ENCODE data around the gene FOXM1. TPM values are rescaled to one million over a fixed set of nuclear protein-coding genes. Genes with fewer than 3 reads are reported as not detected.
A peak's percentile ranks its signal among the peaks of the same experiment; 100 is the strongest.

Gene FOXM1
- total RNA-seq, 4 donors from 2014 or later, result 1.3 to 1.7 TPM; not detected in 2

- H3K36me3 ChIP-seq, result peaks cover 0 to 93% of the 10 kb centered on the region in 2 donors
- no peaks in the 10 kb centered on the region for H3K27me3 ChIP-seq
- peaks cover 0 to 2% (median 0%) of the 10 kb centered on the region in 3 donors for H3K4me1 ChIP-seq
- no peaks in the 10 kb centered on the region for H3K9me3 ChIP-seq
- ATAC-seq, result no peak
- no peak overlapping the region for H3K4me3 ChIP-seq
- WGBS, 2 donors (ENCODE audit: low coverage in 1 of 2), result 89% methylated on average over 3 of the region's 9 CpGs; no CpG with 5 or more reads in 1 of the 2 donors
- no peak overlapping the region for H3K27ac ChIP-seq
- TF ChIP-seq CTCF (IDR thresholded peaks at IDR 0.05) (no peak), POLR2A (IDR thresholded peaks at IDR 0.05) (no peak), EP300 (IDR thresholded peaks at IDR 0.05) (no peak), POLR2AphosphoS5 (IDR thresholded peaks at IDR 0.05) (no peak)
Measured at GRCh38 chr12:2820432-2820831, 56.5 kb downstream of the FOXM1 start.

DNA sequence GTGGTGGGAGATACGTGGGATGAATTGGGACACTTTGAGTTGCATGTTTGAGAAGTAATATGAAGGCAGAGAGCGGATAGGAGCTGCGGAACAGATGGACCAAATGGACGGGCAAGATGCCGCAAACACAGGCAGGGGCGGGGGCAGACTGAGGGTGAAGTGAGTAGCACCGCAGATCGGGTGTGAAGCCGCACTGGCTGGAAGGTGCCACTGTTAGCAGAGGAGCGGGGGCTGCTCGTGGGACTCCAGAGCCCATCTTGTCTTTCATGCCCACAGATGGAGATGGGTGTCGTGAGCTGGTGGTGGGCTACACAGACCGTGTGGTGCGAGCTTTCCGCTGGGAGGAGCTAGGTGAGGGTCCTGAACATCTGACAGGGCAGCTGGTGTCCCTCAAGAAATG lies 57.2 kb downstream of the FOXM1 start:
- no peak for ATAC-seq
- H3K27ac ChIP-seq, result no peak overlapping the region
- no peaks in the 10 kb centered on the region for H3K9me3 ChIP-seq
- WGBS, 2 donors (ENCODE audit: low coverage in 1 of 2), result 89 to 91% methylated on average over 10 to 11 of the region's 15 CpGs
- TF ChIP-seq POLR2AphosphoS5 (IDR thresholded peaks at IDR 0.05), result no peak
- TF ChIP-seq EP300 (IDR thresholded peaks at IDR 0.05), result no peak
- no peaks in the 10 kb centered on the region for H3K27me3 ChIP-seq
- H3K4me1 ChIP-seq, result peaks cover 0 to 9% (median 0%) of the 10 kb centered on the region in 3 donors
- no peak overlapping the region for H3K4me3 ChIP-seq
- H3K36me3 ChIP-seq, result peaks cover 0 to 90% of the 10 kb centered on the region in 2 donors

DNA sequence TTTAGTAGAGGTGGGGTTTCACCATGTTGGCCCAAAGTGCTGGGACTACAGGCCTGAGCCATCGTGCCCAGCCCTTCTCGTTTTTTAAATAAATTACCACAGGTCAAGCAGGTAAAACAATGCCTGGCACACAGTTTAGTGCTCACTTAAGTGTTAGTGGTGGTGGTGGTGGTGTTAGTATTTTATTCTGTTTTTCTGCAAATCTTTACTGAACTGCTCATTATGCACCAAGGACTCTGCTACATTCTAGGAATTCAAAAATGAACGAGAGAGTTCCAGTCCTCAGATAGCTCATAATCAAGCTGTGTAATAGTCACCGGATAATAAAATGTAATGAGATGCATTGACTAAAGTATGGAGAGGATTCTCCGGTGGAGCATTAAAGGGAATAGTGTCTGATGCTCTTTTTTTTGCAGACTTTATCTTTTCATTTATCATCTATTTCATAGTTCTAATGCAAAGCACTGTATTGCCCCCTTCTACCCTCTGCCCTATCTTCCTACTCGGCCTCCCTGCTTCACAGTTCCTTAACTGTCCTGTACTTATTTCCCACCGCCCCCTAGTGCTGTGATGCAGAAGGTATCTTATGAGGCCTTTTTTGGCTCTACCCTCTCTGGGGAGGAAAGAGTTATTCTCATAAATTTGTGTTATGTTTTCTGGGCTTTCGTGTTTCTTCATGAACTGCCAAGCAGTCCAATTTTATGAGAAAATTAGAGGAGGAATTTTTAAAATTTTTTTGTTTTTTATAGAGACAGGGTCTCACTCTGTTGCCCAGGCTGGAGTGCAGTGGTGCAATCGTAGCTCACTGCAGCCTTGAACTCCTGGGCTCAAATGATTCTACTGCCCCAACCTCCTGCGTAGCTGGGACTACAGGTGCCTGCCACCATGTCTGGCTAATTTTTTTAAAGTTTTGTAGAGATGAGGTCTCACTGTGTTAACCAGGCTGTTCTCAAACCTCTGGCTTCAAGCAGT lies 63.5 kb downstream of the FOXM1 start:
- H3K27me3 ChIP-seq, result no peaks in the 10 kb centered on the region
- TF ChIP-seq CTCF (IDR thresholded peaks at IDR 0.05) (peak in 3 of 4 experiments; percentile 57 to 65 (median 59)), POLR2AphosphoS5 (IDR thresholded peaks at IDR 0.05) (no peak)
- H3K4me3 ChIP-seq, result peak overlapping the region; percentile 68 to 74
- ATAC-seq, result peak; percentile 0
- H3K4me1 ChIP-seq, result peaks cover 0 to 35% (median 13%) of the 10 kb centered on the region in 3 donors
- peaks cover 0 to 29% of the 10 kb centered on the region in 2 donors for H3K36me3 ChIP-seq
- 10 to 13% methylated on average over 9 to 10 of the region's 10 CpGs for WGBS, 2 donors (ENCODE audit: low coverage in 1 of 2)
- H3K9me3 ChIP-seq, result no peaks in the 10 kb centered on the region
- H3K27ac ChIP-seq, result peak overlapping the region; percentile 61 to 97 (median 91)

- H3K27me3 ChIP-seq, result no peaks in the 10 kb centered on the region
- peaks cover 0 to 35% (median 13%) of the 10 kb centered on the region in 3 donors for H3K4me1 ChIP-seq
- peak; percentile 98 for ATAC-seq
- peak within 1 kb of the TSS; percentile 68 to 74 for H3K4me3 ChIP-seq
- peak; percentile 52 to 77 for TF ChIP-seq POLR2A (IDR thresholded peaks at IDR 0.05)
- peak in 1 of 4 experiments; percentile 17 for TF ChIP-seq CTCF (IDR thresholded peaks at IDR 0.05)
- TF ChIP-seq POLR2AphosphoS5 (IDR thresholded peaks at IDR 0.05), result peak; percentile 88
- no peak for TF ChIP-seq EP300 (IDR thresholded peaks at IDR 0.05)
- H3K9me3 ChIP-seq, result no peaks in the 10 kb centered on the region
- 0 to 1% methylated on average over 3 to 13 of the region's 48 CpGs for WGBS, 2 donors (ENCODE audit: low coverage in 1 of 2)
- peaks cover 0 to 19% of the 10 kb centered on the region in 2 donors for H3K36me3 ChIP-seq
- peak within 1 kb of the TSS; percentile 61 to 97 (median 91) for H3K27ac ChIP-seq
Measured at GRCh38 chr12:2812290-2813213, 64.4 kb downstream of the FOXM1 start, which contains the start of gene ITFG2. Gene ITFG2 (plus strand): TSS chr12:2812668. CDS start chr12:2812761, 93 bp downstream.

DNA sequence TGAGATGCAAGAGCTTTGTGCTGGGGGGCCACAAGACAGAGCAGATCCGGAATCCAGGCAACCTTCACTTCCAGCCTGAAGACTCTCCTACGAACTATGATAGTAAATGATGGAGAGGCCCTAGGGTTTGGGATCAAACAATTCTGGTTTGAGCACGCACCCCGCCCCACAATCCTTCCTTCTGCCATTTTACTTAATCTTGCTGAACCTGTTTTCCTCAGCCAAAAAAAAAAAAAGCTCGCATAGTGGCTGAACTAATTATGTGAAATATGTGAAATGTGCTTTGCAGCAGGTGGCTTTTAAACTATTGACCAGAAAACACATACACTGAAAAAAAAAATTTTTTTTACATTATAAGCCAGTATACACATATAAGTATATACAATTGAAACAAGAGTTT lies 65.2 kb downstream of the FOXM1 start:
- Histone ChIP-seq H3K4me3 (peak overlapping the region; percentile 68 to 74), H3K9me3 (no peaks in the 10 kb centered on the region), H3K27me3 (no peaks in the 10 kb centered on the region), H3K27ac (peak overlapping the region in 3 of 4 donors; percentile 30 to 93 (median 89)), H3K4me1 (peaks cover 0 to 35% (median 13%) of the 10 kb centered on the region in 3 donors), H3K36me3 (peaks cover 0 to 12% of the 10 kb centered on the region in 2 donors)
- WGBS, 2 donors (ENCODE audit: low coverage in 1 of 2), result 80% methylated on average over 5 of the region's 5 CpGs
- ATAC-seq, result no peak
- TF ChIP-seq CTCF (IDR thresholded peaks at IDR 0.05) (no peak), POLR2A (IDR thresholded peaks at IDR 0.05) (no peak), EP300 (IDR thresholded peaks at IDR 0.05) (no peak), POLR2AphosphoS5 (IDR thresholded peaks at IDR 0.05) (no peak)
